Kidney capillary endothelial cell (primary cell): ENCODE results near the gene TMTC1.
"Not testable (repeated sequence)": the region's sequence is repeated elsewhere in the genome, so short reads cannot be mapped to it uniquely, and the experiment has no call there.

ENCODE experiments used
- DNase-seq: peaks from one replicate; pipeline ENCODE4 v3.0.0-alpha.2; 2018; ENCODE audit warnings: low spot score

TMTC1 gene

GRCh38 chr12:29665107-29665506 is 118.6 kb downstream of the TMTC1 start:
- DNase-seq = no peak

- no peak for DNase-seq
These were observed 120.9 kb downstream of the TMTC1 start for GRCh38 chr12:29662734-29663323.

GRCh38 chr12:29660847-29661246 is 122.9 kb downstream of the TMTC1 start:
- DNase-seq = no peak

GRCh38 chr12:29656762-29657538 is 126.8 kb downstream of the TMTC1 start:
- no peak for DNase-seq

GRCh38 chr12:29655861-29656260 is 127.9 kb downstream of the TMTC1 start:
- no peak for DNase-seq

- no peak for DNase-seq
These were observed 130.5 kb downstream of the TMTC1 start for GRCh38 chr12:29653286-29653685.

GRCh38 chr12:29650371-29650770 is 133.4 kb downstream of the TMTC1 start:
- DNase-seq = no peak

- no peak for DNase-seq
These were observed 134.0 kb downstream of the TMTC1 start for GRCh38 chr12:29649722-29650121.

GRCh38 chr12:29644536-29645162 is 139.1 kb downstream of the TMTC1 start:
- no peak for DNase-seq

- no peak for DNase-seq
These were observed 143.0 kb downstream of the TMTC1 start for GRCh38 chr12:29640589-29641345.

GRCh38 chr12:29639893-29640495 is 143.7 kb downstream of the TMTC1 start:
- no peak for DNase-seq

GRCh38 chr12:29638528-29638927 is 145.2 kb downstream of the TMTC1 start:
- no peak for DNase-seq

GRCh38 chr12:29634057-29634456 is 149.7 kb downstream of the TMTC1 start:
- no peak for DNase-seq

- DNase-seq = not testable (repeated sequence)
These were observed 153.6 kb downstream of the TMTC1 start for GRCh38 chr12:29630164-29630563.

- no peak for DNase-seq
These were observed 156.5 kb downstream of the TMTC1 start for GRCh38 chr12:29627221-29627620.

GRCh38 chr12:29625359-29625953 is 158.3 kb downstream of the TMTC1 start:
- no peak for DNase-seq

GRCh38 chr12:29622251-29622650 is 161.5 kb downstream of the TMTC1 start:
- no peak for DNase-seq

GRCh38 chr12:29620030-29620429 is 163.7 kb downstream of the TMTC1 start:
- no peak for DNase-seq

GRCh38 chr12:29617407-29617803 is 166.3 kb downstream of the TMTC1 start:
- no peak for DNase-seq

- peak; percentile 16 for DNase-seq
These were observed 166.9 kb downstream of the TMTC1 start for GRCh38 chr12:29616664-29617406.
